ENCODE measurements around the gene PTK7.
"Not testable (repeated sequence)": the region's sequence is repeated elsewhere in the genome, so short reads cannot be mapped to it uniquely, and the experiment has no call there.

PTK7 gene

GRCh38 chr6:43113431-43114260, 37.5 kb downstream of the PTK7 start:
- in situ Hi-C loops (cut with HindIII; ENCODE audit: low sequenced_read_pairs) = no loop called here

GRCh38 chr6:43115365-43115764, 39.3 kb downstream of the PTK7 start:
- in situ Hi-C loops (cut with HindIII; ENCODE audit: low sequenced_read_pairs) = no loop called here

GRCh38 chr6:43117466-43117865, 41.4 kb downstream of the PTK7 start:
- in situ Hi-C loops (cut with HindIII; ENCODE audit: low sequenced_read_pairs) = not testable (repeated sequence)

- in situ Hi-C loops (cut with HindIII; ENCODE audit: low sequenced_read_pairs) = no loop called here
These were observed 43.4 kb downstream of the PTK7 start for GRCh38 chr6:43119482-43119881.

GRCh38 chr6:43120101-43120763, 44.1 kb downstream of the PTK7 start:
- in situ Hi-C loops (cut with HindIII; ENCODE audit: low sequenced_read_pairs) = no loop called here

- in situ Hi-C loops (cut with HindIII; ENCODE audit: low sequenced_read_pairs) = no loop called here
These were observed 45.1 kb downstream of the PTK7 start for GRCh38 chr6:43120944-43121913.

GRCh38 chr6:43122146-43122545, 46.0 kb downstream of the PTK7 start:
- in situ Hi-C loops (cut with HindIII; ENCODE audit: low sequenced_read_pairs) = no loop called here

- in situ Hi-C loops (cut with HindIII; ENCODE audit: low sequenced_read_pairs) = no loop called here
These were observed 47.6 kb downstream of the PTK7 start for GRCh38 chr6:43123461-43124314.

GRCh38 chr6:43124481-43124880, 48.4 kb downstream of the PTK7 start:
- in situ Hi-C loops (cut with HindIII; ENCODE audit: low sequenced_read_pairs) = no loop called here

GRCh38 chr6:43125119-43125518, 49.0 kb downstream of the PTK7 start:
- in situ Hi-C loops (cut with HindIII; ENCODE audit: low sequenced_read_pairs) = no loop called here

- in situ Hi-C loops (cut with HindIII; ENCODE audit: low sequenced_read_pairs) = no loop called here
These were observed 49.4 kb downstream of the PTK7 start for GRCh38 chr6:43125555-43125954.

GRCh38 chr6:43127180-43127579, 51.1 kb downstream of the PTK7 start:
- in situ Hi-C loops (cut with HindIII; ENCODE audit: low sequenced_read_pairs) = no loop called here

GRCh38 chr6:43127877-43128276, 51.8 kb downstream of the PTK7 start:
- in situ Hi-C loops (cut with HindIII; ENCODE audit: low sequenced_read_pairs) = no loop called here

GRCh38 chr6:43128926-43129325, 52.8 kb downstream of the PTK7 start:
- in situ Hi-C loops (cut with HindIII; ENCODE audit: low sequenced_read_pairs) = no loop called here

GRCh38 chr6:43129434-43130194, 53.5 kb downstream of the PTK7 start:
- in situ Hi-C loops (cut with HindIII; ENCODE audit: low sequenced_read_pairs) = no loop called here

GRCh38 chr6:43130429-43130828, 54.3 kb downstream of the PTK7 start:
- in situ Hi-C loops (cut with HindIII; ENCODE audit: low sequenced_read_pairs) = no loop called here

GRCh38 chr6:43131379-43131778, 55.3 kb downstream of the PTK7 start:
- in situ Hi-C loops (cut with HindIII; ENCODE audit: low sequenced_read_pairs) = not testable (repeated sequence)

GRCh38 chr6:43138267-43138666, 62.2 kb downstream of the PTK7 start:
- in situ Hi-C loops (cut with HindIII; ENCODE audit: low sequenced_read_pairs) = no loop called here

GRCh38 chr6:43139973-43140372, 63.9 kb downstream of the PTK7 start:
- in situ Hi-C loops (cut with HindIII; ENCODE audit: low sequenced_read_pairs) = not testable (repeated sequence)

- in situ Hi-C loops (cut with HindIII; ENCODE audit: low sequenced_read_pairs) = no loop called here
These were observed 65.5 kb downstream of the PTK7 start for GRCh38 chr6:43141644-43142043.

Data from DLD1 (cell line).